IMR-90 (cell line): Measurements from ENCODE around the gene BCL2.

Source experiments
- CTCF ChIP-seq: conservative IDR thresholded peaks from 2 replicates; pipeline ENCODE4 v1.5.1; 2012; ENCODE audit warnings: mild to moderate bottlenecking, low read depth, low read length, improper control_type of control experiment
- FOS ChIP-seq: fragments of 150-350 bp; IDR thresholded peaks from 2 replicates; pipeline ENCODE4 v1.6.1; 2016; ENCODE audit warnings: low read depth, low read length
- MAFK ChIP-seq: IDR thresholded peaks from 2 replicates; pipeline ENCODE4 v1.6.1; 2012; ENCODE audit warnings: low read depth, low read length, improper control_type of control experiment
- POLR2A ChIP-seq: IDR thresholded peaks from 2 replicates; pipeline ENCODE4 v1.6.1; 2012; ENCODE audit warnings: mild to moderate bottlenecking, low read depth, low read length
- SMC3 ChIP-seq: fragments of 150-350 bp; IDR thresholded peaks from 2 replicates; pipeline ENCODE4 v1.6.1; 2016; ENCODE audit warnings: low read depth, mild to moderate bottlenecking, antibody characterized with exemption, low read length, moderate library complexity
- USF2 ChIP-seq: fragments of 150-350 bp; IDR thresholded peaks from 2 replicates; pipeline ENCODE4 v1.6.1; 2017; ENCODE audit warnings: mild to moderate bottlenecking, antibody characterized with exemption, low read length, low read depth

DNA sequence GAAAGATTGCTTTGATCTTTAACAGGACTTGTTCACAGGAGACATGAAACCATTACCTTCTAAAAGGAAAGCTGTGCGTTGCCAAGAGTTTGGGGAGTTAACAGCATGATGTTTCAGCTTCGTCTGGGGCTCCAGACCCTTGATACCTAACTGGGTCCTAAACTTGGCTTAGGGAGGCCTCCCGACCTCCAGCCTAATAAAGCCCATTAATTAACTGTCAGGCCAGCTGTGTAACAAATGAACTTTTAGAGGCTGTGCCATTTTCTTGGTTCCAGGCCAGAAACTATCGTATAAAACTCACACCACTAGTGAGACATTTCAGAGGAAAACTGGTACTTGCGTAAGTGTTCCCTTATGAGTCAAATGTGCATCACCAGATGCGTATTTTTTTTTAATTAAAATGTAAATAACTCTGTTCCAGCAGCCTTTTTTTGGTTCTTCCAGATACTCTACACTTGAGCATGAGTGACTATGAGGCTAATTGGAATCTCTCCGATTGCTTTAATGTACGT, 236.5 kb downstream of the BCL2 start:
- TF ChIP-seq CTCF (no peak), USF2 (no peak), SMC3 (no peak), FOS (no peak), POLR2A (no peak), MAFK (no peak)
